Upper lobe of left lung (tissue), 6 donors: ENCODE measurements around the gene NTN1. TPM values are rescaled to one million over a fixed set of nuclear protein-coding genes. Genes with fewer than 3 reads are reported as not detected.
A peak's percentile ranks its signal among the peaks of the same experiment; 100 is the strongest.

Experiments
- ATAC-seq, 2 donors: fragments of 200-7000 bp; cut with Tn5 transposase; one replicate each; pipeline ENCODE4 v1.9.1; 2022; ENCODE audit warnings: mild to moderate bottlenecking in 2 of 2, moderate library complexity in 2 of 2; ENCODE audit not compliant: low FRiP score in 2 of 2
- DNase-seq, 2 donors: peaks; one replicate each; pipeline ENCODE4 v3.0.0-alpha.2; 2019 to 2020
- H3K27ac ChIP-seq, 4 donors: fragments of 200-600 bp; sonication (generic); one replicate each; pipeline ENCODE4 v1.5.1; 2016 to 2019
- H3K27me3 ChIP-seq, 4 donors: fragments of 200-600 bp; sonication (generic); one replicate each; pipeline ENCODE4 v1.5.1; 2017 to 2019
- H3K36me3 ChIP-seq, 4 donors: fragments of 200-600 bp; sonication (generic); one replicate each; pipeline ENCODE4 v1.5.1; 2016 to 2019
- H3K4me1 ChIP-seq, 4 donors: fragments of 200-600 bp; sonication (generic); one replicate each; pipeline ENCODE4 v1.5.1; 2018 to 2019
- H3K4me3 ChIP-seq, 4 donors: fragments of 200-600 bp; sonication (generic); one replicate each; pipeline ENCODE4 v1.5.1; 2017 to 2019; ENCODE audit warnings: mild to moderate bottlenecking in 2 of 4, moderate library complexity in 1 of 4
- H3K9me3 ChIP-seq, 4 donors: fragments of 200-600 bp; sonication (generic); one replicate each; pipeline ENCODE4 v1.5.1; 2018 to 2019
- CTCF ChIP-seq, 6 experiments: fragments of 450-650 bp in 4 of 6; fragments of 200-600 bp in 2 of 6; sonication (generic) in 2 of 6; IDR thresholded peaks; one replicate each; pipeline ENCODE4 v1.5.1; 2016 to 2019; ENCODE audit warnings: antibody characterized with exemption in 6 of 6
- EP300 ChIP-seq, 4 donors: sonication (generic); formaldehyde crosslinking; IDR thresholded peaks; one replicate each; pipeline ENCODE4 v1.5.1; 2017; ENCODE audit warnings: antibody characterized with exemption in 4 of 4, control low read depth in 2 of 4
- POLR2A ChIP-seq, 4 donors: fragments of 450-650 bp; IDR thresholded peaks; one replicate each; pipeline ENCODE4 v1.5.1; 2016 to 2017; ENCODE audit warnings: antibody characterized with exemption in 4 of 4, mild to moderate bottlenecking in 2 of 4
- POLR2AphosphoS5 ChIP-seq, 2 donors: sonication (generic); formaldehyde crosslinking; IDR thresholded peaks; one replicate each; pipeline ENCODE4 v1.5.1; 2017; ENCODE audit warnings: antibody characterized with exemption in 2 of 2
- WGBS, 2 donors: methylation state at CpG; one replicate each; pipeline ENCODE4 v1.1.5; 2017 to 2018; 5-methylcytosine and 5-hydroxymethylcytosine counted together
- total RNA-seq, 6 donors: library from RNA; depleted of rRNA in 4 of 6; stranded (reverse); fragments of >200 nt in 4 of 6; gene quantifications; one replicate each; pipeline versions ENCODE4 v1.1.0 to v1.2.1, GENCODE V29; 2016 to 2021
- donor health status: DM: no; HTN: no; CAD: no; lungs with moderate emphysema.
- donor health status: DM: no; HTN: yes; CAD: no; lungs with severe emphysema.

NTN1 gene
- total RNA-seq, 6 donors from 2014 or later = 2.6 to 9.1 (median 4.1) TPM

GRCh38 chr17:9020824-9021157 lies 519 bp upstream of the NTN1 start:
- H3K36me3 ChIP-seq = no peaks in the 10 kb centered on the region
- DNase-seq = no peak
- 8% methylated on average over 7 of the region's 25 CpGs; no CpG with 5 or more reads in 1 of the 2 donors for WGBS, 2 donors
- peak in 1 of 2 donors; percentile 4 for ATAC-seq
- H3K4me3 ChIP-seq = peak overlapping the region; percentile 4 to 74 (median 68)
- peaks cover 0 to 43% (median 22%) of the 10 kb centered on the region in 4 donors for H3K27me3 ChIP-seq
- TF ChIP-seq POLR2A (IDR thresholded peaks at IDR 0.05) (no peak), CTCF (IDR thresholded peaks at IDR 0.05) (no peak), POLR2AphosphoS5 (IDR thresholded peaks at IDR 0.05) (no peak), EP300 (IDR thresholded peaks at IDR 0.05) (no peak)
- H3K27ac ChIP-seq = peak overlapping the region in 2 of 4 donors; percentile 26 to 79
- no peaks in the 10 kb centered on the region for H3K9me3 ChIP-seq
- H3K4me1 ChIP-seq = peaks cover 28 to 53% (median 29%) of the 10 kb centered on the region in 4 donors

- TF ChIP-seq CTCF (IDR thresholded peaks at IDR 0.05) (no peak), POLR2A (IDR thresholded peaks at IDR 0.05) (no peak), POLR2AphosphoS5 (IDR thresholded peaks at IDR 0.05) (no peak), EP300 (IDR thresholded peaks at IDR 0.05) (no peak)
- Histone ChIP-seq H3K36me3 (no peaks in the 10 kb centered on the region), H3K9me3 (no peaks in the 10 kb centered on the region), H3K4me1 (peaks cover 28 to 49% (median 29%) of the 10 kb centered on the region in 4 donors), H3K27ac (peak overlapping the region in 1 of 4 donors; percentile 79), H3K27me3 (peaks cover 0 to 43% (median 22%) of the 10 kb centered on the region in 4 donors), H3K4me3 (peak overlapping the region; percentile 39 to 74 (median 68))
- WGBS, 2 donors = 0 to 1% methylated on average over 1 to 25 of the region's 79 CpGs
- DNase-seq (peak in 1 of 2 donors; percentile 90), ATAC-seq (peak in 1 of 2 donors; percentile 85)
Measured at GRCh38 chr17:9021992-9022572, 772 bp downstream of the NTN1 start.

DNA sequence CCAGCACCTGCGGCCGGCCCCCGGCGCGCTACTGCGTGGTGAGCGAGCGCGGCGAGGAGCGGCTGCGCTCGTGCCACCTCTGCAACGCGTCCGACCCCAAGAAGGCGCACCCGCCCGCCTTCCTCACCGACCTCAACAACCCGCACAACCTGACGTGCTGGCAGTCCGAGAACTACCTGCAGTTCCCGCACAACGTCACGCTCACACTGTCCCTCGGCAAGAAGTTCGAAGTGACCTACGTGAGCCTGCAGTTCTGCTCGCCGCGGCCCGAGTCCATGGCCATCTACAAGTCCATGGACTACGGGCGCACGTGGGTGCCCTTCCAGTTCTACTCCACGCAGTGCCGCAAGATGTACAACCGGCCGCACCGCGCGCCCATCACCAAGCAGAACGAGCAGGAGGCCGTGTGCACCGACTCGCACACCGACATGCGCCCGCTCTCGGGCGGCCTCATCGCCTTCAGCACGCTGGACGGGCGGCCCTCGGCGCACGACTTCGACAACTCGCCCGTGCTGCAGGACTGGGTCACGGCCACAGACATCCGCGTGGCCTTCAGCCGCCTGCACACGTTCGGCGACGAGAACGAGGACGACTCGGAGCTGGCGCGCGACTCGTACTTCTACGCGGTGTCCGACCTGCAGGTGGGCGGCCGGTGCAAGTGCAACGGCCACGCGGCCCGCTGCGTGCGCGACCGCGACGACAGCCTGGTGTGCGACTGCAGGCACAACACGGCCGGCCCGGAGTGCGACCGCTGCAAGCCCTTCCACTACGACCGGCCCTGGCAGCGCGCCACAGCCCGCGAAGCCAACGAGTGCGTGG lies 1.5 kb downstream of the NTN1 start:
- peak in 1 of 2 donors; percentile 5 for ATAC-seq
- peaks cover 28 to 42% (median 29%) of the 10 kb centered on the region in 4 donors for H3K4me1 ChIP-seq
- no peak for TF ChIP-seq EP300 (IDR thresholded peaks at IDR 0.05)
- peaks cover 0 to 43% (median 22%) of the 10 kb centered on the region in 4 donors for H3K27me3 ChIP-seq
- H3K4me3 ChIP-seq = peak overlapping the region in 3 of 4 donors; percentile 67 to 74 (median 68)
- 2 to 13% methylated on average over 22 to 35 of the region's 106 CpGs for WGBS, 2 donors
- no peaks in the 10 kb centered on the region for H3K9me3 ChIP-seq
- DNase-seq = peak in 1 of 2 donors; percentile 91
- no peak overlapping the region for H3K27ac ChIP-seq
- H3K36me3 ChIP-seq = no peaks in the 10 kb centered on the region

- 12 to 21% methylated on average over 16 to 35 of the region's 49 CpGs for WGBS, 2 donors
- Histone ChIP-seq H3K36me3 (no peaks in the 10 kb centered on the region), H3K9me3 (no peaks in the 10 kb centered on the region), H3K4me3 (peak overlapping the region in 3 of 4 donors; percentile 67 to 74 (median 68)), H3K27ac (no peak overlapping the region), H3K27me3 (peaks cover 0 to 43% (median 22%) of the 10 kb centered on the region in 4 donors), H3K4me1 (peaks cover 28 to 42% (median 29%) of the 10 kb centered on the region in 4 donors)
- DNase-seq = no peak
- TF ChIP-seq EP300 (IDR thresholded peaks at IDR 0.05) (no peak), CTCF (IDR thresholded peaks at IDR 0.05) (no peak), POLR2AphosphoS5 (IDR thresholded peaks at IDR 0.05) (no peak), POLR2A (IDR thresholded peaks at IDR 0.05) (no peak)
- peak in 1 of 2 donors; percentile 33 for ATAC-seq
Measured at GRCh38 chr17:9023392-9024218, 2.3 kb downstream of the NTN1 start.
